Measurements from ENCODE around the gene DAG1. TPM values are rescaled to one million over a fixed set of nuclear protein-coding genes. Genes with fewer than 3 reads are reported as not detected.

Gene DAG1
- 47.2 to 61.1 TPM (median 56.0 TPM) in 5 replicates for total RNA-seq (2022; extraction: Qiagen RNA extraction)

GRCh38 chr3:49469936-49470713 lies at the start of gene DAG1:
TSS of gene DAG1 (plus strand) at chr3:49470267. CDS start at chr3:49510535, 40,268 bp downstream.

GRCh38 chr3:49422379-49423248 lies 47.5 kb upstream of the DAG1 start, which contains the start of gene AMT:
TSS of gene AMT (minus strand) at chr3:49422473. CDS start at chr3:49422450, 23 bp downstream.

GRCh38 chr3:49553692-49554632 lies 83.9 kb downstream of the DAG1 start, which contains the start of gene BSN:
TSS of gene BSN (plus strand) at chr3:49554477. CDS start at chr3:49554603, 126 bp downstream.

Other genes starting within 250 kb of the DAG1 start
- gene C3orf62, start 193.0 kb upstream of the DAG1 start, total RNA-seq (2022; extraction: Qiagen RNA extraction) = 1.8 to 2.4 TPM (median 2.1 TPM) in 5 replicates
- gene USP4, start 130.2 kb upstream of the DAG1 start, total RNA-seq (2022; extraction: Qiagen RNA extraction) = 11.9 to 15.5 TPM (median 14.2 TPM) in 5 replicates
- gene GPX1, start 111.9 kb upstream of the DAG1 start, total RNA-seq (2022; extraction: Qiagen RNA extraction) = 272 to 325 TPM (median 297 TPM) in 5 replicates
- 459 to 577 TPM (median 461 TPM) in 5 replicates for gene RHOA, start 58.3 kb upstream of the DAG1 start, total RNA-seq (2022; extraction: Qiagen RNA extraction)
- 20.8 to 24.4 TPM (median 23.1 TPM) in 5 replicates for gene TCTA, start 57.8 kb upstream of the DAG1 start, total RNA-seq (2022; extraction: Qiagen RNA extraction)
- gene AMT, start 47.8 kb upstream of the DAG1 start, total RNA-seq (2022; extraction: Qiagen RNA extraction) = 0.32 to 0.53 TPM (median 0.42 TPM) in 5 replicates
- gene NICN1, start 40.9 kb upstream of the DAG1 start, total RNA-seq (2022; extraction: Qiagen RNA extraction) = 4.8 to 6.1 TPM (median 5.6 TPM) in 5 replicates
- 0.12 to 0.19 TPM (median 0.16 TPM) in 5 replicates for gene BSN, start 84.2 kb downstream of the DAG1 start, total RNA-seq (2022; extraction: Qiagen RNA extraction)
- 60.7 to 66.5 TPM (median 63.9 TPM) in 5 replicates for gene APEH, start 204.1 kb downstream of the DAG1 start, total RNA-seq (2022; extraction: Qiagen RNA extraction)
- 0.81 to 2.3 TPM (median 1.6 TPM) in 5 replicates for gene MST1, start 219.2 kb downstream of the DAG1 start, total RNA-seq (2022; extraction: Qiagen RNA extraction)
- 9.4 to 15.5 TPM (median 13.9 TPM) in 5 replicates for gene RNF123, start 219.3 kb downstream of the DAG1 start, total RNA-seq (2022; extraction: Qiagen RNA extraction)
- 0.58 to 1.8 TPM (median 0.82 TPM) in 5 replicates for gene AMIGO3, start 249.4 kb downstream of the DAG1 start, total RNA-seq (2022; extraction: Qiagen RNA extraction)

Measured in A549 treated with AZD2906 at 1 μM for 4 hours (cell line).